HepG2 (cell line): ENCODE data around the gene SGMS1. TPM values are rescaled to one million over a fixed set of nuclear protein-coding genes. Genes with fewer than 3 reads are reported as not detected.

Source experiments
- ATF5 ChIP-seq: sonication (generic); formaldehyde crosslinking; IDR thresholded peaks from 2 replicates; pipeline ENCODE4 v1.4.0; 2020; ENCODE audit warnings: mild to moderate bottlenecking, low read depth, missing genetic modification reagents
- CHCHD3 ChIP-seq: sonication (generic); formaldehyde crosslinking; IDR thresholded peaks from 2 replicates; pipeline ENCODE4 v1.8.0; 2022; ENCODE audit warnings: mild to moderate bottlenecking, missing genetic modification reagents, moderate library complexity
- CSRNP2 ChIP-seq: sonication (generic); formaldehyde crosslinking; conservative IDR thresholded peaks from 2 replicates; pipeline ENCODE4 v1.8.0; 2022; ENCODE audit warnings: low read depth, missing genetic modification reagents
- DMAP1 ChIP-seq: IDR thresholded peaks from 2 replicates; pipeline ENCODE4 v1.6.1; 2016
- DNMT3B ChIP-seq: conservative IDR thresholded peaks from 2 replicates; pipeline ENCODE4 v1.6.1; 2016; ENCODE audit warnings: missing biosample characterization, control low read depth
- FOXP4 ChIP-seq: sonication (generic); formaldehyde crosslinking; IDR thresholded peaks from 2 replicates; pipeline ENCODE4 v1.4.0; 2020; ENCODE audit warnings: missing genetic modification reagents
- HNF1B ChIP-seq: sonication (generic); formaldehyde crosslinking; IDR thresholded peaks from 2 replicates; pipeline ENCODE4 v1.5.1; 2020; ENCODE audit warnings: mild to moderate bottlenecking, moderate library complexity, missing genetic modification reagents
- POLR2G ChIP-seq: fragments of 200-400 bp; formaldehyde crosslinking; IDR thresholded peaks from 2 replicates; pipeline ENCODE4 v1.6.1; 2018; ENCODE audit warnings: mild to moderate bottlenecking, low read depth, low read length, moderate library complexity
- RAD21 ChIP-seq: fragments of 450-650 bp; formaldehyde crosslinking; IDR thresholded peaks from 2 replicates; pipeline ENCODE4 v1.5.0; 2020; ENCODE audit warnings: mild to moderate bottlenecking
- SKI ChIP-seq: fragments of 450-650 bp; IDR thresholded peaks from one replicate; pipeline ENCODE4 v1.6.1; 2018; ENCODE audit warnings: mild to moderate bottlenecking; ENCODE audit not compliant: partially characterized antibody
- TCF7L2 ChIP-seq: IDR thresholded peaks from 2 replicates; pipeline ENCODE4 v1.6.1; 2011; ENCODE audit warnings: mild to moderate bottlenecking, low read depth, low read length, moderate library complexity
- ZBTB42 ChIP-seq: sonication (generic); formaldehyde crosslinking; IDR thresholded peaks from 2 replicates; pipeline ENCODE4 v1.5.0; 2020; ENCODE audit warnings: mild to moderate bottlenecking, missing genetic modification reagents
- ZNF264 ChIP-seq: sonication (generic); formaldehyde crosslinking; IDR thresholded peaks from 2 replicates; pipeline ENCODE4 v1.4.0; 2020; ENCODE audit warnings: missing genetic modification reagents
- ZNF567 ChIP-seq: sonication (generic); formaldehyde crosslinking; IDR thresholded peaks from 2 replicates; pipeline ENCODE4 v1.8.1; 2023; ENCODE audit warnings: mild to moderate bottlenecking, missing genetic modification reagents, borderline replicate concordance
- ZNF678 ChIP-seq: sonication (generic); formaldehyde crosslinking; IDR thresholded peaks from 2 replicates; pipeline ENCODE4 v1.4.0; 2020; ENCODE audit warnings: mild to moderate bottlenecking, missing genetic modification reagents
- ZNF737 ChIP-seq: sonication (generic); formaldehyde crosslinking; IDR thresholded peaks from 2 replicates; pipeline ENCODE4 v1.5.0; 2020; ENCODE audit warnings: missing genetic modification reagents, mild to moderate bottlenecking, borderline replicate concordance
- polyA plus RNA-seq, 8 experiments: library from polyadenylated mRNA; depleted of rRNA in 3 of 8; stranded (reverse) in 7 of 8; unstranded in 1 of 8; fragments of >200 nt; fragmentation: Illumina TruSeq in 4 of 8; extraction: Trizol in 4 of 8; gene quantifications; 2 replicates each; pipeline versions ENCODE4 v1.2.1 to v1.2.3, GENCODE V29; 2011 to 2016; ENCODE audit warnings: low read depth in 4 of 8, missing spikeins in 1 of 8, mixed read lengths in 1 of 8; ENCODE audit not compliant: insufficient read depth in 1 of 8
- total RNA-seq, 5 experiments: library from RNA; depleted of rRNA; stranded (reverse); fragments of >200 nt; fragmentation: Illumina TruSeq; extraction: Trizol; gene quantifications; 2 replicates each; pipeline ENCODE4 v1.2.3, GENCODE V29; 2016; ENCODE audit warnings: low read depth in 1 of 5
- TF ChIP-seq, protein P1 (sequence below): sonication (generic); formaldehyde crosslinking; IDR thresholded peaks from 2 replicates; pipeline ENCODE4 v1.9.0; 2022; ENCODE audit warnings: low read depth, missing genetic modification reagents
- TF ChIP-seq, protein P2 (sequence below): sonication (generic); formaldehyde crosslinking; IDR thresholded peaks from 2 replicates; pipeline ENCODE4 v1.8.0; 2022; ENCODE audit warnings: missing genetic modification reagents, mild to moderate bottlenecking, inconsistent platforms, borderline replicate concordance
- TF ChIP-seq, protein P3 (sequence below): sonication (generic); formaldehyde crosslinking; IDR thresholded peaks from 2 replicates; pipeline ENCODE4 v1.8.1; 2023; ENCODE audit warnings: mild to moderate bottlenecking, missing genetic modification reagents, borderline replicate concordance

SGMS1 gene
- total and polyA plus RNA-seq, 2 of the 13 experiments (the other 11 are each of a cell fraction or from before 2014, with no cell fraction given) = 6.5 to 15.1 TPM

GRCh38 chr10:50623663-50624412 lies at the start of gene SGMS1 (continued):
- TF ChIP-seq HNF1B (peak; percentile 56; the same call in 1 of the 2 replicates), CSRNP2 (CRISPR knock-in tag) (no peak), SKI (peak; percentile 17), ZNF678 (0 out of 2 replicates have a peak, but pooled peaks have one; percentile 17), FOXP4 (CRISPR knock-in tag) (peak; percentile 17; the same call in 1 of the 2 replicates), DNMT3B (no peak), RAD21 (CRISPR knock-in tag) (no peak; the same call in none of the 2 replicates), ZNF264 (CRISPR knock-in tag) (no peak), POLR2G (peak; percentile 45), DMAP1 (peak; percentile 30; the same call in 1 of the 2 replicates), ZNF737 (no peak), ZBTB42 (no peak), CHCHD3 (CRISPR knock-in tag) (no peak; the same call in 1 of the 2 replicates), ATF5 (CRISPR knock-in tag) (no peak), ZNF567 (CRISPR knock-in tag) (no peak), TCF7L2 (no peak)
- TF ChIP-seq, protein P1, sequence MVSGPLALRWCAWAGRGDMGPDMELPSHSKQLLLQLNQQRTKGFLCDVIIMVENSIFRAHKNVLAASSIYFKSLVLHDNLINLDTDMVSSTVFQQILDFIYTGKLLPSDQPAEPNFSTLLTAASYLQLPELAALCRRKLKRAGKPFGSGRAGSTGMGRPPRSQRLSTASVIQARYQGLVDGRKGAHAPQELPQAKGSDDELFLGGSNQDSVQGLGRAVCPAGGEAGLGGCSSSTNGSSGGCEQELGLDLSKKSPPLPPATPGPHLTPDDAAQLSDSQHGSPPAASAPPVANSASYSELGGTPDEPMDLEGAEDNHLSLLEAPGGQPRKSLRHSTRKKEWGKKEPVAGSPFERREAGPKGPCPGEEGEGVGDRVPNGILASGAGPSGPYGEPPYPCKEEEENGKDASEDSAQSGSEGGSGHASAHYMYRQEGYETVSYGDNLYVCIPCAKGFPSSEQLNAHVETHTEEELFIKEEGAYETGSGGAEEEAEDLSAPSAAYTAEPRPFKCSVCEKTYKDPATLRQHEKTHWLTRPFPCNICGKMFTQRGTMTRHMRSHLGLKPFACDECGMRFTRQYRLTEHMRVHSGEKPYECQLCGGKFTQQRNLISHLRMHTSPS (CRISPR knock-in tag) = no peak; the same call in 1 of the 2 replicates
- TF ChIP-seq, protein P2, sequence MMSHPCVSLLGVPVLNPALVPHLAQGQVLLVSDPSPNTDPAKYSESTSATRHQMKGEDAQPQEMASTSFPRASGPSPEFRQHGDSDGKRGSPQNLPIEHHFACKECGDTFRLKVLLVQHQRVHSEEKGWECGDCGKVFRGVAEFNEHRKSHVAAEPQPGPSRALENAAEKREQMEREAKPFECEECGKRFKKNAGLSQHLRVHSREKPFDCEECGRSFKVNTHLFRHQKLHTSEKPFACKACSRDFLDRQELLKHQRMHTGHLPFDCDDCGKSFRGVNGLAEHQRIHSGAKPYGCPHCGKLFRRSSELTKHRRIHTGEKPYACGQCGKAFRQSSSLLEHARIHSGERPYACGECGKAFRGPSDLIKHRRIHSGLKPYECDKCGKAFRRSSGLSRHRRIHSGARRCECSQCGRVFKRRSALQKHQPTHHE (CRISPR knock-in tag) = no peak
- TF ChIP-seq, protein P3, sequence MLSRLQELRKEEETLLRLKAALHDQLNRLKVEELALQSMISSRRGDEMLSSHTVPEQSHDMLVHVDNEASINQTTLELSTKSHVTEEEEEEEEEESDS (CRISPR knock-in tag) = no peak
